ENCODE results near the gene BCL7A. TPM values are rescaled to one million over a fixed set of nuclear protein-coding genes. Genes with fewer than 3 reads are reported as not detected.

Gene BCL7A
- total and polyA plus RNA-seq, 9 of the 15 experiments (the other 6 are each of a cell fraction or from before 2014, with no cell fraction given) = 0.25 to 21.9 (median 14.9) TPM

- TF ChIP-seq RNF2 (IDR thresholded peaks at IDR 0.05) (no peak), ZNF639 (CRISPR knock-in tag; conservative IDR thresholded peaks at IDR 0.05 in 1 of 2, IDR thresholded peaks at IDR 0.05 in 1 of 2) (no peak), SMARCA4 (IDR thresholded peaks at IDR 0.05) (no peak), SRSF1 (IDR thresholded peaks at IDR 0.05; ENCODE audit: low read depth, low read length) (no peak), ZNF609 (CRISPR knock-in tag; IDR thresholded peaks at IDR 0.05; ENCODE audit: borderline replicate concordance) (no peak)
- TF ChIP-seq, protein P1, sequence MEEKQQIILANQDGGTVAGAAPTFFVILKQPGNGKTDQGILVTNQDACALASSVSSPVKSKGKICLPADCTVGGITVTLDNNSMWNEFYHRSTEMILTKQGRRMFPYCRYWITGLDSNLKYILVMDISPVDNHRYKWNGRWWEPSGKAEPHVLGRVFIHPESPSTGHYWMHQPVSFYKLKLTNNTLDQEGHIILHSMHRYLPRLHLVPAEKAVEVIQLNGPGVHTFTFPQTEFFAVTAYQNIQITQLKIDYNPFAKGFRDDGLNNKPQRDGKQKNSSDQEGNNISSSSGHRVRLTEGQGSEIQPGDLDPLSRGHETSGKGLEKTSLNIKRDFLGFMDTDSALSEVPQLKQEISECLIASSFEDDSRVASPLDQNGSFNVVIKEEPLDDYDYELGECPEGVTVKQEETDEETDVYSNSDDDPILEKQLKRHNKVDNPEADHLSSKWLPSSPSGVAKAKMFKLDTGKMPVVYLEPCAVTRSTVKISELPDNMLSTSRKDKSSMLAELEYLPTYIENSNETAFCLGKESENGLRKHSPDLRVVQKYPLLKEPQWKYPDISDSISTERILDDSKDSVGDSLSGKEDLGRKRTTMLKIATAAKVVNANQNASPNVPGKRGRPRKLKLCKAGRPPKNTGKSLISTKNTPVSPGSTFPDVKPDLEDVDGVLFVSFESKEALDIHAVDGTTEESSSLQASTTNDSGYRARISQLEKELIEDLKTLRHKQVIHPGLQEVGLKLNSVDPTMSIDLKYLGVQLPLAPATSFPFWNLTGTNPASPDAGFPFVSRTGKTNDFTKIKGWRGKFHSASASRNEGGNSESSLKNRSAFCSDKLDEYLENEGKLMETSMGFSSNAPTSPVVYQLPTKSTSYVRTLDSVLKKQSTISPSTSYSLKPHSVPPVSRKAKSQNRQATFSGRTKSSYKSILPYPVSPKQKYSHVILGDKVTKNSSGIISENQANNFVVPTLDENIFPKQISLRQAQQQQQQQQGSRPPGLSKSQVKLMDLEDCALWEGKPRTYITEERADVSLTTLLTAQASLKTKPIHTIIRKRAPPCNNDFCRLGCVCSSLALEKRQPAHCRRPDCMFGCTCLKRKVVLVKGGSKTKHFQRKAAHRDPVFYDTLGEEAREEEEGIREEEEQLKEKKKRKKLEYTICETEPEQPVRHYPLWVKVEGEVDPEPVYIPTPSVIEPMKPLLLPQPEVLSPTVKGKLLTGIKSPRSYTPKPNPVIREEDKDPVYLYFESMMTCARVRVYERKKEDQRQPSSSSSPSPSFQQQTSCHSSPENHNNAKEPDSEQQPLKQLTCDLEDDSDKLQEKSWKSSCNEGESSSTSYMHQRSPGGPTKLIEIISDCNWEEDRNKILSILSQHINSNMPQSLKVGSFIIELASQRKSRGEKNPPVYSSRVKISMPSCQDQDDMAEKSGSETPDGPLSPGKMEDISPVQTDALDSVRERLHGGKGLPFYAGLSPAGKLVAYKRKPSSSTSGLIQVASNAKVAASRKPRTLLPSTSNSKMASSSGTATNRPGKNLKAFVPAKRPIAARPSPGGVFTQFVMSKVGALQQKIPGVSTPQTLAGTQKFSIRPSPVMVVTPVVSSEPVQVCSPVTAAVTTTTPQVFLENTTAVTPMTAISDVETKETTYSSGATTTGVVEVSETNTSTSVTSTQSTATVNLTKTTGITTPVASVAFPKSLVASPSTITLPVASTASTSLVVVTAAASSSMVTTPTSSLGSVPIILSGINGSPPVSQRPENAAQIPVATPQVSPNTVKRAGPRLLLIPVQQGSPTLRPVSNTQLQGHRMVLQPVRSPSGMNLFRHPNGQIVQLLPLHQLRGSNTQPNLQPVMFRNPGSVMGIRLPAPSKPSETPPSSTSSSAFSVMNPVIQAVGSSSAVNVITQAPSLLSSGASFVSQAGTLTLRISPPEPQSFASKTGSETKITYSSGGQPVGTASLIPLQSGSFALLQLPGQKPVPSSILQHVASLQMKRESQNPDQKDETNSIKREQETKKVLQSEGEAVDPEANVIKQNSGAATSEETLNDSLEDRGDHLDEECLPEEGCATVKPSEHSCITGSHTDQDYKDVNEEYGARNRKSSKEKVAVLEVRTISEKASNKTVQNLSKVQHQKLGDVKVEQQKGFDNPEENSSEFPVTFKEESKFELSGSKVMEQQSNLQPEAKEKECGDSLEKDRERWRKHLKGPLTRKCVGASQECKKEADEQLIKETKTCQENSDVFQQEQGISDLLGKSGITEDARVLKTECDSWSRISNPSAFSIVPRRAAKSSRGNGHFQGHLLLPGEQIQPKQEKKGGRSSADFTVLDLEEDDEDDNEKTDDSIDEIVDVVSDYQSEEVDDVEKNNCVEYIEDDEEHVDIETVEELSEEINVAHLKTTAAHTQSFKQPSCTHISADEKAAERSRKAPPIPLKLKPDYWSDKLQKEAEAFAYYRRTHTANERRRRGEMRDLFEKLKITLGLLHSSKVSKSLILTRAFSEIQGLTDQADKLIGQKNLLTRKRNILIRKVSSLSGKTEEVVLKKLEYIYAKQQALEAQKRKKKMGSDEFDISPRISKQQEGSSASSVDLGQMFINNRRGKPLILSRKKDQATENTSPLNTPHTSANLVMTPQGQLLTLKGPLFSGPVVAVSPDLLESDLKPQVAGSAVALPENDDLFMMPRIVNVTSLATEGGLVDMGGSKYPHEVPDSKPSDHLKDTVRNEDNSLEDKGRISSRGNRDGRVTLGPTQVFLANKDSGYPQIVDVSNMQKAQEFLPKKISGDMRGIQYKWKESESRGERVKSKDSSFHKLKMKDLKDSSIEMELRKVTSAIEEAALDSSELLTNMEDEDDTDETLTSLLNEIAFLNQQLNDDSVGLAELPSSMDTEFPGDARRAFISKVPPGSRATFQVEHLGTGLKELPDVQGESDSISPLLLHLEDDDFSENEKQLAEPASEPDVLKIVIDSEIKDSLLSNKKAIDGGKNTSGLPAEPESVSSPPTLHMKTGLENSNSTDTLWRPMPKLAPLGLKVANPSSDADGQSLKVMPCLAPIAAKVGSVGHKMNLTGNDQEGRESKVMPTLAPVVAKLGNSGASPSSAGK (IDR thresholded peaks at IDR 0.05) = peak; percentile 83
Measured at GRCh38 chr12:122023339-122024131, 1.9 kb downstream of the BCL7A start (continued).
